Osteoblast (primary cell): Measurements from ENCODE around the gene AGO3. TPM values are rescaled to one million over a fixed set of nuclear protein-coding genes. Genes with fewer than 3 reads are reported as not detected.

Experiments
- DNase-seq: peaks from one replicate; pipeline ENCODE4 v3.0.0; 2011; ENCODE audit warnings: low spot score, mixed read lengths; ENCODE audit not compliant: insufficient read length; ENCODE audit errors: missing footprints
- H2AFZ ChIP-seq: 2 replicates; pipeline ENCODE4 v1.6.0; 2011; ENCODE audit warnings: mild to moderate bottlenecking, low read length
- H3K27ac ChIP-seq: 2 replicates; pipeline ENCODE4 v1.5.1; 2011; ENCODE audit warnings: mild to moderate bottlenecking, low read depth, low read length, moderate library complexity
- H3K27me3 ChIP-seq: 2 replicates; pipeline ENCODE4 v1.6.0; 2012; ENCODE audit warnings: mild to moderate bottlenecking, control low read depth, inconsistent platforms, low read length, moderate library complexity; ENCODE audit not compliant: insufficient read depth
- H3K36me3 ChIP-seq: 2 replicates; pipeline ENCODE4 v1.5.1; 2011; ENCODE audit warnings: mild to moderate bottlenecking, low read length, control low read depth, moderate library complexity; ENCODE audit not compliant: insufficient read depth
- H3K4me1 ChIP-seq: 2 replicates; pipeline ENCODE4 v1.5.1; 2011; ENCODE audit warnings: mild to moderate bottlenecking, low read length, control low read depth, moderate library complexity; ENCODE audit not compliant: insufficient read depth
- H3K4me2 ChIP-seq: 2 replicates; pipeline ENCODE4 v1.6.0; 2011; ENCODE audit warnings: mild to moderate bottlenecking, low read length; ENCODE audit not compliant: insufficient read depth
- H3K4me3 ChIP-seq: fragments of 200-600 bp; sonication (generic); 3 replicates; pipeline ENCODE4 v1.5.1; 2012; ENCODE audit warnings: mild to moderate bottlenecking, low read length, inconsistent platforms; ENCODE audit not compliant: insufficient read depth
- H3K79me2 ChIP-seq: 2 replicates; pipeline ENCODE4 v1.6.0; 2012; ENCODE audit warnings: mild to moderate bottlenecking, low read length, control low read depth, inconsistent platforms; ENCODE audit not compliant: insufficient read depth
- H3K9me3 ChIP-seq: 2 replicates; pipeline ENCODE4 v1.5.1; 2011; ENCODE audit warnings: low read depth, low read length, control low read depth
- H4K20me1 ChIP-seq: 2 replicates; pipeline ENCODE4 v1.6.0; 2012; ENCODE audit warnings: mild to moderate bottlenecking, low read length, control low read depth; ENCODE audit not compliant: insufficient read depth
- total RNA-seq: library from RNA; depleted of rRNA; stranded (reverse); fragments of >200 nt; gene quantifications from 2 replicates; pipeline ENCODE4 v1.2.3, GENCODE V29; 2012
- TF ChIP-seq, protein P1 (sequence below): IDR thresholded peaks from 2 replicates; pipeline ENCODE4 v1.5.1; 2011; ENCODE audit warnings: mild to moderate bottlenecking, low read depth, low read length, moderate library complexity; ENCODE audit errors: extremely low read depth

Gene AGO3
- total RNA-seq, 1 donor: 14.8 TPM

DNA sequence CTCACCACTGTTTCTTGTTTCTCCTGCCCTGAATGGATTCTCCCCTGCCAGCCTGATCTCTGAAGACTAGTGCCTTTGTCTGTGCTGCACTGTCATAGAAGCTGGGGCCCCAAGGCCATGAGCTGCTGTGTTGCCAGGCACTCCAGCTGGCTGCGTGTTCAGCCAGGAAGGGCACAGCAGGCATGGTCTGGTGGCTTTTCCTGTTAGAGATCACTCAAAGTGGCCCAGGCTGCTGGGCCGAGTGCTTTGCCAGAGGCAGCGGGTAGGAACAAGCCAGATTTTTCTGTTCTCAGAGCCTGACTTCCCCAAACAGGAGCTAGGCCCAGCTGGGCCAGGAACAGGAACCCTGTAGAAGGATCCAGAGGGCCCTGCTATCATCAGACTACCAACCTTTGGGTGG is 163.0 kb downstream of the AGO3 start:
- Histone ChIP-seq H4K20me1 (peaks cover 10% of the 10 kb centered on the region), H3K27me3 (no peaks in the 10 kb centered on the region), H3K9me3 (no peaks in the 10 kb centered on the region), H3K36me3 (peaks cover 44% of the 10 kb centered on the region), H2AFZ (no peak overlapping the region), H3K27ac (no peak overlapping the region), H3K4me2 (no peak overlapping the region), H3K79me2 (peaks cover 39% of the 10 kb centered on the region), H3K4me3 (no peak overlapping the region), H3K4me1 (peaks cover 12% of the 10 kb centered on the region)
- TF ChIP-seq, protein P1, sequence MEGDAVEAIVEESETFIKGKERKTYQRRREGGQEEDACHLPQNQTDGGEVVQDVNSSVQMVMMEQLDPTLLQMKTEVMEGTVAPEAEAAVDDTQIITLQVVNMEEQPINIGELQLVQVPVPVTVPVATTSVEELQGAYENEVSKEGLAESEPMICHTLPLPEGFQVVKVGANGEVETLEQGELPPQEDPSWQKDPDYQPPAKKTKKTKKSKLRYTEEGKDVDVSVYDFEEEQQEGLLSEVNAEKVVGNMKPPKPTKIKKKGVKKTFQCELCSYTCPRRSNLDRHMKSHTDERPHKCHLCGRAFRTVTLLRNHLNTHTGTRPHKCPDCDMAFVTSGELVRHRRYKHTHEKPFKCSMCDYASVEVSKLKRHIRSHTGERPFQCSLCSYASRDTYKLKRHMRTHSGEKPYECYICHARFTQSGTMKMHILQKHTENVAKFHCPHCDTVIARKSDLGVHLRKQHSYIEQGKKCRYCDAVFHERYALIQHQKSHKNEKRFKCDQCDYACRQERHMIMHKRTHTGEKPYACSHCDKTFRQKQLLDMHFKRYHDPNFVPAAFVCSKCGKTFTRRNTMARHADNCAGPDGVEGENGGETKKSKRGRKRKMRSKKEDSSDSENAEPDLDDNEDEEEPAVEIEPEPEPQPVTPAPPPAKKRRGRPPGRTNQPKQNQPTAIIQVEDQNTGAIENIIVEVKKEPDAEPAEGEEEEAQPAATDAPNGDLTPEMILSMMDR: no peak
- no peak for DNase-seq

DNA sequence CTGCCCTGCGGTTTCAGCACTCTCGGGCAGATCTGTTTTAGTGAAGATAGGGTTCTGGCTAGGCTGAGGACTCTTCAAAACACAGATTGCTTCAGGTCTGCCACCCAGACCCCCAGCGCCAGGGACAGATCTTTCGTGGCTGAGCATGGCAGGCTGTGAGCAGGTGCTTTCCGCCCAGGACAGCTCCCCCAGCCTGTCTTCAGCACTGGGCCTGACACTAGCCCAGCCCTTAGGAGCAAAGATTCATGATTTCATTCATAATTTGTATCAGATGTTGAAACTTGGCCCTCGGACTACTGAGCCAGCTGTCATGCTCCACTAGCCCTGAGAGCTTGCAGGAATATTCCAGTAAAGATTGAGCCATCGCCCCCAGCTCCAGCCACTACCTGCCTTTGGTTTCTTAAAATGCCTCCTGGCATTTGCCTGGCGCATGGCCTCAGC is 163.7 kb downstream of the AGO3 start:
- no peaks in the 10 kb centered on the region for H3K27me3 ChIP-seq
- no peak overlapping the region for H3K27ac ChIP-seq
- no peak overlapping the region for H3K4me3 ChIP-seq
- peaks cover 32% of the 10 kb centered on the region for H3K79me2 ChIP-seq
- H3K4me1 ChIP-seq: peaks cover 8% of the 10 kb centered on the region
- H3K36me3 ChIP-seq: peaks cover 44% of the 10 kb centered on the region
- no peak for DNase-seq
- H4K20me1 ChIP-seq: peaks cover 10% of the 10 kb centered on the region
- TF ChIP-seq, protein P1: no peak
- H3K4me2 ChIP-seq: no peak overlapping the region
- no peaks in the 10 kb centered on the region for H3K9me3 ChIP-seq
- H2AFZ ChIP-seq: no peak overlapping the region

DNA sequence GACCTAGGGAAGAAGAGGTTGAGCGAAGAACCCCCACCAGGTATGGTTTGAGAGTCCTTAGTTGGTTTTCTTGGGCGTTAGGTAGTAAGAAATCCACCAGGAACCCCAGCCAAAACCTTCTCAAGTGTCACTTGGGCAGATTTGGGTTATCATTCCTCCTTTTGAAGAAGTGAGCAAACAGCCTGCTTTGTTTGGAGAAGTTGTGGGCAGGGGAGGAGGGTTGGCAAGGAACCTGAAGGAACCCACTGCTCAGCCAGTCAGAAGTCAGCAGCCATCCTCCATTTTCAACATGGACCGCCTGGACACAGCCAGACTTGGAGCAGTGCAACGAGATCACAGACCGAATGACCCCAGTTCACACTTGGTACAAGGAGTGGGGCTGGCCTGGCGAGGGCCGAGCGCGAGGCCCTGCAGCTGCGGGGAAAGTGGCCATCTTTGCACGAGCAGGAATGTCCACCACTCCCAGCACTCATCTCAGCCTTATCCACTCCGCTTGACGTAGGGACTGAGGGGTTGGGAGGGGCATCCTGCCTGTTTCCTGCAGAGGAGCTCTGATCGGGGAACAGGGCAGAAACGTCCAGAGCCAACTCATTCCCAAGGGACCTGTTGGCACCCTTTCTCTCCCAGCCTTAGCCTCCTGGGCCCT is 165.0 kb downstream of the AGO3 start:
- Histone ChIP-seq H3K9me3 (no peaks in the 10 kb centered on the region), H4K20me1 (peaks cover 5% of the 10 kb centered on the region), H3K27ac (no peak overlapping the region), H3K4me3 (no peak overlapping the region), H3K4me2 (no peak overlapping the region), H3K27me3 (no peaks in the 10 kb centered on the region), H3K4me1 (peaks cover 10% of the 10 kb centered on the region), H2AFZ (no peak overlapping the region), H3K79me2 (peaks cover 22% of the 10 kb centered on the region), H3K36me3 (peaks cover 44% of the 10 kb centered on the region)
- peak; percentile 51 for DNase-seq
- TF ChIP-seq, protein P1: no peak

DNA sequence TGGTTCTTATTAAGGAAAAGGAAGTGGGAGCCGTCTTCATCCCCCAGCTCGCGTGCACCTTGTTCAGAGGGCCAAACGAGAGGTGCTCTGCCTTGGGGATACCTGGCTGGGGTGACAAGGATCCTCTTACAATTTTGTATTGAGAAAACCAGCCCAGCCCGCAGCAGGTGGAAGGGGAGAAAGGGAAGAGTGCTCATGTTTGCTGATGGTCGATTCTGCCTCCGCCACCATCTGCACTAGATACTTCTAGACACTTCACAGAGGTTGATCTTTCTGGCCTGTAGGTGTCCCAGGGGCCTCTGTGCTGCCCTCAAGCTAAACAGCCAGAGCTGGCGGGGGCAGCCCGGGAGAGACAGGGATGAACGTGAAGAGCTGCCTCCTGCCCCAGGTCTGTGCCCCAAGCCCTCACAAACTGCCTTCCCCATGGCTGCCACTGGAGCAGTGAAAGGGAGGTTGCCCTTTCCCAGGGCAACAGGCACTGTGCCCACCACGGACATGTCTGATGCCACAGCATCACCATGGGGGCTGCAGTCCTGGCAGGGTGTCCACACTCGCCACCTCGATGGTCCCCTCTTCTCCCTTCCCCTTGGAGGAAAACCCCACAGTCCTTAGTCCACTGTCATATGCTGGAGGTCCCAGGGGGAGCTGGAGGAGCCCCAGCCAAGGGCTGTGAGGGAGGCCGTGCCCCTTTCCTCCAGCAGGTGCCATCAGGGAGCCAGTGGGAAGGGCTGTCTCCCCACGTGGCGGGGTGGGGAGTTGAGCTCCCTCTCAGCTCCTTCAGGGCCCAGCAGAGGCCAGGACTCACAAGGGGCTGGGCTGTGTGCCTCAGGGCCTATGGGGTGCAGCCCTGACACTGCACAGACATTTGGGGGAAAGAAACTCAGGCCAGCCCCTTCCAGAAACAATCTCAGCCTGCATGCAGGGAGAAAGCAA is 165.9 kb downstream of the AGO3 start:
- Histone ChIP-seq H2AFZ (no peak overlapping the region), H3K27ac (no peak overlapping the region), H3K4me1 (peaks cover 10% of the 10 kb centered on the region), H3K9me3 (no peaks in the 10 kb centered on the region), H3K36me3 (peaks cover 35% of the 10 kb centered on the region), H4K20me1 (peaks cover 5% of the 10 kb centered on the region), H3K4me3 (no peak overlapping the region), H3K4me2 (no peak overlapping the region), H3K27me3 (no peaks in the 10 kb centered on the region), H3K79me2 (peaks cover 13% of the 10 kb centered on the region)
- peak; percentile 87 for DNase-seq
- TF ChIP-seq, protein P1: peak; percentile 41
